ENCODE measurements around the gene VPS33B.
"Not testable (repeated sequence)": the region's sequence is repeated elsewhere in the genome, so short reads cannot be mapped to it uniquely, and the experiment has no call there.

Gene VPS33B

DNA sequence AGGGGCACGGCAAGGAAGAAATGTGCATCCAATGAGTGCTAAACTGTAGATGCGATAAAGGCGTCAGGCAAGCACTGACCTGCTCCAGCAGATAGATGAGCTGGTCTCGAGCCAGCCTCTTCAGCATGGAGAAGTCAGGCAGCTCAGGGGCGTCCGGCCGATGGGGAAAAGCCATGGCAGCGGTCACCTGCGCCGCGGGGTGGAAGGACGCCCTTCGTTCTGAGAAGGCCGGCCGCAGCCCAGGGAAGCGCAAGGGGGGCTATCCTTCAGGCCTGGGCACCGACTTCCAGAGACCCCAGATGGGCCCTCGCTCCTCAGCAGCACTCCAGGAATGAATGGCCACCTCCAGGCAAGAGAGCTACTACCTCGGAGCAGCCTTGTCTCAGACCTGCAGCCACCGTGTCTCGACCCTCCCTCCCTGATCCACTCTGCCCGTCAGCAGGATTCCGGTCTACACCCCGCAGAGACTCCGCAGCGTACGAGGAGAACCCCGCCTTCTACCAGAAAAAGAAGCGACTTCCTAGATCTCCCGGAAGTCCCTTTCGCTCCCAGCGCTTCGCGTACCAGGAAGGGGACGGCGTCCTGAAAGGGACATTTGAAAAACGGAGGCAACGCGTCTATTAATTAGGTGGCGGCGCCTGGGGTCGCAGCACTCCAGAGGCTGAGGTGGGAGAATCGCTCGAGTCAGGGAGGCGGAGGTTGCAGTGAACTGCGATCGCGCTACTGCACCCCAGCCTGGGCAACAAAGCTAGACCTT, at the start of gene VPS33B:
VPS33B (minus strand) TSS at position 520 of the 757 bp plus-strand sequence; CDS start at position 175, 345 bp downstream.
- DNase-seq (ENCODE audit: low read depth): peak; percentile 71

GRCh38 chr15:91072161-91072560, 49.8 kb upstream of the VPS33B start:
- no peak for DNase-seq (ENCODE audit: low read depth)

DNA sequence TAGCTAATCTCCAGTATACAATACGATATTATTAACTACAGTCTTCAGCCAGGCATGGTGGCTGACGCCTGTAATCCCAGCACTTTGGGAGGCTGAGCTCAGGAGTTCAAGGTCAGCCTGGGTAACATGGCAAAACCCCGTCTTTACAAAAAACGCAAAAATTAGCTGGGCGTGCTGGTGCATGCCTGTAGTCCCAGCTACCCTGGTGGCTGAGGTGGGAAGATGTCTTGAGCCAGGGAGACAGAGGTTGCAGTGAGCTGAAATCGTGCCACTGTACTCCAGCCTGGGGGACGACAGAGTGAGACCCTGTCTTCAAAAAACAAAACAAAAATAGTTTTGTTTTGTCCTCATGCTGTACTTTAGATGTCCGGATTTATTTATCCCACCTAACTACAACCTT, 48.5 kb upstream of the VPS33B start:
- DNase-seq (ENCODE audit: low read depth): no peak

- no peak for DNase-seq (ENCODE audit: low read depth)
Observed at GRCh38 chr15:91068966-91069365, 46.6 kb upstream of the VPS33B start.

DNA sequence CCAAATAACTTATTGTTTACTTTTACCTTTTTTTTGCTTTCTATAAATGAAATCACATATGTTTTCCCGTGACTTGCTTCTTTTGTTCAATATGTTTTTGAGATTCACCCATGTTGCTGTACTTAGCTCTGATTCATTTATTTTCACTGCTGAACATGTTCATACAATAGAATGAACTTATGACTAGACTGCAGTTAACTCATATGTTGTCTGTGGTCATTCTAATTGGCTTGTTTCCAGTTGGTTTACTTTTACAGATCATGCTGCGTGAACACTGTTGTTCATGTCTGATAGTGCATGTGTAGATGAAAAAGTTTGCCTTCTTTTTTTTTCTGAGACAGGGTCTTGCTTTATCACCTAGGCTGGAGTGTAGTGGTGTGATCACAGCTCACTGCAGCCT, 46.0 kb upstream of the VPS33B start:
- DNase-seq (ENCODE audit: low read depth): no peak

GRCh38 chr15:91067036-91067435, 44.6 kb upstream of the VPS33B start:
- DNase-seq (ENCODE audit: low read depth): no peak

- no peak for DNase-seq (ENCODE audit: low read depth)
Observed at GRCh38 chr15:91065505-91065904, 43.1 kb upstream of the VPS33B start.

- DNase-seq (ENCODE audit: low read depth): no peak
Observed at GRCh38 chr15:91061997-91062396, 39.6 kb upstream of the VPS33B start.

- DNase-seq (ENCODE audit: low read depth): no peak
Observed at GRCh38 chr15:91061230-91061629, 38.8 kb upstream of the VPS33B start.

GRCh38 chr15:91055548-91056331, 33.3 kb upstream of the VPS33B start:
- peak; percentile 38 for DNase-seq (ENCODE audit: low read depth)

- no peak for DNase-seq (ENCODE audit: low read depth)
Observed at GRCh38 chr15:91054816-91055215, 32.4 kb upstream of the VPS33B start.

- DNase-seq (ENCODE audit: low read depth): no peak
Observed at GRCh38 chr15:91051248-91051647, 28.9 kb upstream of the VPS33B start.

DNA sequence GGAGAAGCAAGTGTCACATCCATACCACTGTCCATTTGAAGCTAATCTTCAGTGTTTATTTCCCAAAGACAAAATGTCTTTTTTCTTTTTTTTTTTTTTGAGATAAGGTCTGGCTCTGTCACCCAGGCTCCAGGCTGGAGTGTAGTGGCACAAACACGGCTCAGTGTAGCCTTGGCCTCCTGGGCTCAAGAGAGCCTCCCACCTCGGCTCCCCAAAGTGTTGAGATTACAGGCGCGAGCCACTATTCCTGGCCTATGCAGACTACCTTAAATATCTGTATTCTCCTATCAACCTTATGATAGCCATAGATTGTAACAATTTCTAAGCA, 27.7 kb upstream of the VPS33B start:
- no peak for DNase-seq (ENCODE audit: low read depth)

DNA sequence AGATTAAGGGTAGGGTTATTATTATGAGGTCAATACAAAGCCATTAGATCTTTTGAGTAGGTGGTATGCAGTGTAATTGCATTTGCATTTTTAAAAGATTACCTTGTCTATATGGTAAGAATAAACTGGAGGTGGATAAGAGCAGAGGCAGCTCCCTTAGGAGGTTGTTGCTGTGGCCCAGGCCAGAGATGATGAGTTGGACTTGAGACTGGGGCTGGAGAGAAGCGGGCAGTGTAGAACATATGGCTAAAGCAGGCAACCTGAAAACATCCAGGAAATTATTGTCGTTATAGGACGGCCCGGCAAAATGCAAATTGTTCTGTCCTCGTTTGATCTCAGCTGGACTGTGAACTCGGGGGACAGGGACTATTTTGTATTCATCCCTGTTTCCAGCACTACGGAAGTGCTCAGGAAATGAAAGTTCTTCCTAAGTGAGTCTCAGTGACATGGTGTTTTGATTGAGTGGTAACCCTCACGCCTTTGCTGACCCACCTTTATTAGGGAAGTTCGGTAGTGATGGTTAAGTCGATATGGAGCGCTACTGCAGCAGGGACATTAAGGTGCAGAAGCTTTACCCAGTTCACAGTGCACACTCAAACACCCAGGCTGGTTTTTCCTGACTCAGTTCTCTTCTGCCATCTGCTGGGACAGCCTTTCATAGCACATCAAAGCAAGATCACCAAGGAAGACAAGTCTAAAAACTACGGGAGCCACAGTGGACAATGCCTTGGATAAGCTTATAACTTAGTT, 27.2 kb upstream of the VPS33B start:
- peak; percentile 46 for DNase-seq (ENCODE audit: low read depth)

- DNase-seq (ENCODE audit: low read depth): no peak
Observed at GRCh38 chr15:91047545-91048199, 25.3 kb upstream of the VPS33B start.

GRCh38 chr15:91046056-91046455, 23.7 kb upstream of the VPS33B start:
- not testable (repeated sequence) for DNase-seq (ENCODE audit: low read depth)

DNA sequence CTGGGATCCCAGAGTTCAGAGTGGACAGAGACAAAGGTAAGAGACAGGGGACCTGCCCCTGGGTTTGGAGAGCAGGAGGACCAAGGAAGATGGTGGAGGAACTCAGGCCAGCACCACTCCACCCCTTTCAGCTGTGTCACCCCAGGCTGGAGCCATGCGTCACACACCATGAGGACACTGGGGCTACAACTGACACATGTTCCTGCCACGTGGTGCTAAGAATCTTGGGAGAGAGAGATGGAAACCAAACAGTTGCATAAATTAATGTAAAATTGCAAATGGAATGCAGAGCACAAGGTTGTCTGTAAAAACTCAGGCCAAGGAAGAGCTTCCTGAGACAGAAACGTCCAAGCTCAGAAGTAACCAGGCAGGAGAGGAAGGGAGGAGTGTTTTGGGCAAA, 22.7 kb upstream of the VPS33B start:
- DNase-seq (ENCODE audit: low read depth): no peak

GRCh38 chr15:91043202-91043874, 20.9 kb upstream of the VPS33B start:
- DNase-seq (ENCODE audit: low read depth): no peak

DNA sequence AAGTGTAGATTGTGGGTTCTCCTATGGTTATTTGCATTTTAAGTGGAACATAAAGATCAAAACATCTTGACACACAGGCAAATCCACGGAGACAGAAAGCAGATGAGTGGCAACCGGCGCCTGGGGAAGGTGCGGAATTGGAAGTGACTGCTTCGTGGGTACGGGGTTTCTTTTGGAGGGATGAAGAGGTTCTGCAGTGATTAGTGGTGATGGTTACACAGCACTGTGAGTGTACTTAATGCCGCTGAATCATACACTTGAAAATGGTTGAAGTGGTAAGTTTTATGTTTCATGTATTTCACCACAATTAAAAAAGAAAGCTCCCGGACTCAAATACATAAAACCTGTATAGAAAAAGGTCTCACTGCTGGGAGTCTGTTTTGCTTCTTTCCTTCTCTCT, 18.5 kb upstream of the VPS33B start:
- DNase-seq (ENCODE audit: low read depth): no peak

GRCh38 chr15:91039996-91040395, 17.6 kb upstream of the VPS33B start:
- no peak for DNase-seq (ENCODE audit: low read depth)

DNA sequence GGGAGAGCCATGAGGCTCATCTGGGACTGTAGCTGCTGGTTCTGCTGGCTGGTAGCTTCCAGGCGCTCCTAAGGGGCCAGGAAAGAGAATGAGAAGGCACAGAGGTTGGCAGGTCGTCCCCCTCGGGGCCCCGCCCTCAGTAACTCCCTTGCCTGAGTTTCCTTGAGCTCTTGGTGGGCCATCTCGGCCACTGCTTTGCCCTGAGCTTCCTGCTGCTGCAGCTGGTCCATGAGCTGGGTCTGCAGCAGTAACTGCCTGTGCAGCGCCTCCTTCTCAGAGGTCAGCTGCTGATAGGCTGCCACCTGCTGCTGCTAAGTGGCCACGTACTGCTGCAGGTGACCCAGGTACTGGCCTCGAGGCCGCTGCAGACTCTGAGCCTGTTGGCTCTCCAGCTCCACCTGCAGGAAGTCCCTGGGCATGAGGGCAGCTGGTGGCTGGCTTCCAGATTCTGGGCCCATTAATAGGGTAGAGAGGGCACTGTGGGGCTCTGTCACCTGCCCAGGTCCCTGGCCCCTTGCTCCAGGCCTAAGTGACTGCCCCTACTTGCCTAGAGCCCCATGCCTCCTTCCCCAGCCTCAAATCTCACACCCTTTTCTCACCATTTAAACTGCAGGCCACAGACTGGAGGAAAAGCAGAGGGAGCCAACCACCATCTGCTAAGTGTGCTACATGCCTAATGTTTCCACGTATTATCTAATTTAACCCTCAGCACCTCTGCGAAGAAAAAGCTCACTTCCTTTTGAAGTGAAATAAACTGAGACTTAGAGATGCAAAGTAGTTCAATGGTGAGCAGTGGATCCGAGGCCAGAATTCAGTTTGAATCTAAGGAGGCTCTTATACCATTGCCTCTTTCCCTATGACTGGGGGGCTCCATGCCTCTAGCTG, 10.8 kb upstream of the VPS33B start:
- DNase-seq (ENCODE audit: low read depth): no peak

Measured in stromal cell of bone marrow (primary cell).